GM11168 (cell line): Measurements from ENCODE around the gene DPP6.

ENCODE experiments used
- in situ Hi-C: fragments of 300-500 bp; cut with MboI; formaldehyde crosslinking; loops from one replicate; pipeline ENCODE4 v1.12.0; 2022; ENCODE audit warnings: low sequenced_read_pairs; ENCODE audit not compliant: unreplicated experiment

DPP6 gene

DNA sequence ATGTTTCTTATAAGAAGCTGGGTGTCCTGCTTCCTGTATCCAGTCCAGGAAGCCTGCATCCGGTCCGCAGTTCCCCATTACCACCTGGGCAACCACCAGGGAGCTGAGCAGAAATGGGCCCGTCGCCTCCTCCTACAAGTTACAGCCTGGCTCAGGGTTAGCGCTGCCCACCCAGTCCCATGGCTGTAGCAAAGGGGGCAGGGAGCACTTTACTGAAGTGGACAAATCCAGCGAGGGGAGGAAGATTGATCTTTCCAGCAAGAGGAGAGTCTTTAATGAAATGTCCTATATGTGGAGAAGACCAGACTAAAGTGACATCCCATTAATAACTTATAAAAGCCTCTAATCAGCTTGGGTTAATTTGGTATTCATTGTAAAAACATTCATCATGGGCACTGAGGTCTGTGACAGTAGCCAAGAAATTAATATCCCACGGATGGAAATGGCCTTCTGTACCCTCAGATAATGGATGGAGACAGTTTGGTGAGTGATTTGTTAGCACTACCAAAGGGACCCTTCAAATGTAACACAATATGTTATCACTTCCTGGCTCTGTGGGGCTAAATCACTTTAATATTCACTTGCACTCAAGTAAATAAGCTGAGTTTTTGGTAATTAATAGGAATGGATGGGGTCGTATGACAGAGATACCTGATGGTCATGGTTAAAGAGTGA, 627.3 kb downstream of the DPP6 start:
- in situ Hi-C loops, result no loop called here

DNA sequence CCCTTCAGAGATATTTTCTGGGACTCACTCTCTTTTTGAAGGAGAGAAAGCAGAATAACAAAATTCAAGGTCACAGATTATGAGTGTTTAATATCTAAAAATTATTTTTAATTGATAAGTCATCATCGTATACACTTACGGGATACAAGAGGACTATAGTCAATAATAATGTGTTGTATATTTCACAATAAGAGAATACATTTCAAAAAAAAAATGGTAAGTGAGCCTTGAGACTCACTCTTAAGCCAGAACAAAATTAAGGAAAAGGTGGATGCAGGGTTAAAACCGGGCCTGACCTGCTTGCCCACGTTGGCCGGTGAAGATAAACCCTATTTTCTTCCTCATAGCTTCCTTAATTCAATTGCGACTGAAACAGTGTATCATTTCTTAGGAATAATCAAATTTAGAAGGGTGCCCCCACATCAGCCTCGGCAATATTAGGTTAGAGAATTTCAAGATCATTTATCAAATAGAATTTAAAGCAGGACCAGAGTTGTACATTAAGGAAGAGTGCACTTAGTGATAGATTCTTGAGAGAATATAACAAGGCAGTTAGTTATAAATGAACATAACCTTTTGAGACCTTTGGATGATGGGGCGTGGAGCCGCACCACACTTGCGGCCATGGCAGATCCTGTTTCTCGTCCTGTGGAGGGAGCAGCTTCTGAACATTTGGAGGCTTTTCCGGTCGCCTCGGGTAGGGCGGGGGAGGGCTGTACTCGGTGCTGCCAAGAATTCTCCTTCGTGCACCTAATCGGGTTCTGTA, 628.9 kb downstream of the DPP6 start:
- in situ Hi-C loops, result no loop called here

DNA sequence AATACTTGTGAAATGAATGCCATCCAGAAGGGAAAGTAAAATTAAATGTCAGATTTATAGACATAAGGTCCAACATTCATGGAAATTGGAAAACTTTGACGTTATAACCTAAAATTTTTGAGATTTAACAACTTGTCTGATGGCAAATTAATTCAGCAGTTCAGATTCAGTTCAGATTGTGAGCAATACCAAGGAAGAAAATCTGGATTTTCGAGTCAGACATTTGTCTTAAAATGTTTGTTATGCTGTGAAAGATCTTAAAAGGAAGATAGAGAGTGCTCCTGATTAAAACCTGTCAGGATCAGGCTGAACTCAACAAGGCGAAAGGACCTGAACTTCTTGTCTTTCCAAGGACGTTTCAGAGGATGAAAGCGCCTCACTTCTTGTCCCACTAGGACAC, 629.8 kb downstream of the DPP6 start:
- in situ Hi-C loops, result no loop called here

DNA sequence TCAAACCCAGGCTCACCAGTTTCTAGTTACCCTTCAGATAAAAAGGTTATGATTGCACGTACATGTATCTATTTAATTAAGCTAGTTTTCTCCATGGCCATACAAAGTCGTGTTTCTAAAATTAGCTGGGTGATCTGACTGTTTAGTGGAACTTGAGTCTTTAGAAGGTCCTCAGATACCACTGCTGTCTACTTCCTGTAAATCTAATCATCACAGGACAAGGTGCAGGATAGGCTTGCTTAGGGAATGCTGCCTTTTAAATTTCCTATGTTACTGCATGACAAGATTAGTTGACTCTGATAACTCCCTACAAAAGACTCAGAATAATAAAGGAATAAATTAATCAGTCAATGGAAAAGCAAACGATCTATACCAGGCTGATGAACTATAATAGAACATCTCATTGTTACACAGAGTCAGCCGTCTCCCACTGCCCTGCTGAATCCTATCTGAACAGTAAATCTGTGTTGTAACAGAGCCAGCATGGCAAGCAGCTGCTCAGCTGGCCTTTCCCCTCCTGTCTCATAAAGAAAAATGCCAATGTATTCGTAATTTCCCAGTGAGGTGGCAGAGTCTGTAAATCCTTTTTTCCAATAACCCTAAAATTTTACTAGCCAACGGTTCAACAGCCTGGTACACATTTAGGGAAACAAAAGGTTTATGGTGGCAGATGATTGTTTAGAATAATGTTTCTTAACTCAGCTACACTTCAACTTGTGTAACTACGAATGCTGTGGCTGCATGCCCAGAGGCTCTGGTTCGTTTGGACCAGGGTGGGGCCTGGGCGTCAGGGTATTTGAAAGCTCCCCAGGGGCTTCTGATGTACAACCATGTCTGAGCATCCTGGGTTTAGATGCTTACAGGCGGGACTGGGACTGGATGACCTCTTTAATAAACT, 632.7 kb downstream of the DPP6 start:
- in situ Hi-C loops, result no loop called here

DNA sequence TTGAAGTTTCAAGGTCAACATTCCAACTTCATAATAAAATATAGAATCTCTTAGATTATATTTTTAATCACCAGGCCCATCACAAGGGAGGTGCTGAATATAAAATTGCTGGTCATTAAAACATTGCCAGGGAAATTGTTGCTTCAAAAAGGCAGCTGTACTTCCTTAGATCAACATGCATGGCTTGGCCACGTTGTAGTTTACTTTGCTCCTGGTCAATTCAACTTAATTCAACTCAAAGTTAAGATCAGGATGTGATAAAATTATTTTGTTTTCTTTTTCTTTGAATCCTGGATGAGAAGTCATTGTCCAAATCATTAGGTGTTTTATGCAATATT, 633.3 kb downstream of the DPP6 start:
- in situ Hi-C loops, result no loop called here

DNA sequence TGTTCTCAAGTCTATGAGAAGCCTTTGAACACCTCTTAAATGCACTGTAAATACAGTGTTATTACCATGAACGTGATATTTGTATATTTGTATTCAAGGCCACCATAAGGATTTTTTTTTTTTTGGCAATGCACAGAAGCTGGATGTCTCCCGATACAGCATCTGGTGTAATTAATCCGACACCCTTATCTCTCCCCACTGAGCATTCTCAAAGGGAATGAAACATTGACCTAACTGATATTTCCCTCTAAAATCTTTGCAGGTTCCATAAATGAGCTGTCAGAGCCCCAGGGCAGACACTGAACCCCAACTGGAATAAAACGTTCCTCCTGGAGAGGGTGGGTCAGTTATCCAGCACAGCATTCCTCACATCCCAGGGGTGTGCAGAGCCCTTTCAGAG, 634.1 kb downstream of the DPP6 start:
- in situ Hi-C loops, result no loop called here

DNA sequence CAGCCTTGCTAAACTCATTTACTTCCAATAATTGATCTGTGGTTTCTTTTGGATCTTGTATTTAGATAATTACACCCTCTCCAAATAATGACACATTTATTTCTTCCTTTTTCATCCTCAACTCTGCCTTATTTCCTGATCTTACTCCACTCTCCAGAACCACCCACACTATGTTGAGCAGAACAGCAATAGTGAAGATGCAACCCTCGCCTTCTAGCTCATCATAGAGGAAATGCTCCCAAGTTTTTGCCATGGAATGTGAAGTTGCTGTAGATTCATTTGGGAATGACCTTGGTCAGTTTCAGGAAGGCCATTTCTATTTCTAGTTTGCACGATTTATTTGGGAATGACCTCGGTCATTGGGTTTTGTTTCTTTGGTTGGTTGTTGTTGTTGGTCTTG, 636.8 kb downstream of the DPP6 start:
- in situ Hi-C loops, result no loop called here

DNA sequence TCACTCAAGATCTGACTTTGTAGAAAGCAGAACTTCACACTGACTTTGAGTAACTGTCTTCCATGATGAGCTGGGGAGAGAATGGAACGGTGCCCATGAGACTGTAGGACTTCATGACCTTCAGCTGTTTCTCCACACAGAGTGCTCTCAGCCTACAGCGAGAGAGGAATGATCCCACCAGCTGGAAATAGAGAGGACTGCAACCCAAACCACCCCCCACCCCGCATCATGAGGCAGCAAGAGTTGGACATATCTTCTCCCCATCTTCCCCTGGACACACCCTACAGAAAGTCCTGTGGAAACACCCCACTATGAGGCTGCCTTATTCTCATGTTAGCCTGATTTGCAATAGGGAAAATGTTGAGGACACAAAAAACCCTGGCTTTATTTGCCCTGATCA, 638.2 kb downstream of the DPP6 start:
- in situ Hi-C loops, result no loop called here

DNA sequence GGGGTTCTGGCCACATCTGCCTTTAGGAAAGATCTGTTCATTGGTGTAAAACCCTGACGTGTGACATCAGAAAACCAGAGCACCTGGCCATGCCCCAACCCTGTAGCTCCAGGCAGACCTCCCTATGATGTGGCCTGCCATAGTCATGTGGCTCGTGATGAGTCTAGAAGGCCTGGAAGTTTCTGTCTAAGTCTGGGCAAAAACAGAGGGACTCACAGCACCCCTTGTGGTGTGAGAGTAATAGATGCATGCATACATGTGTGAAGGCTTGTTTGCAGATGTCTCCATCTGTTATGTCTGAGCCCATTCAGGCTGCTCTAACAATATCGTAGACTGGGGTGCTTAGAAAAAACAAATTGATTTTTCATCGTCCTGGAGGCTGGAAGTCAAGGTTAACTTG, 641.5 kb downstream of the DPP6 start:
- in situ Hi-C loops, result no loop called here

DNA sequence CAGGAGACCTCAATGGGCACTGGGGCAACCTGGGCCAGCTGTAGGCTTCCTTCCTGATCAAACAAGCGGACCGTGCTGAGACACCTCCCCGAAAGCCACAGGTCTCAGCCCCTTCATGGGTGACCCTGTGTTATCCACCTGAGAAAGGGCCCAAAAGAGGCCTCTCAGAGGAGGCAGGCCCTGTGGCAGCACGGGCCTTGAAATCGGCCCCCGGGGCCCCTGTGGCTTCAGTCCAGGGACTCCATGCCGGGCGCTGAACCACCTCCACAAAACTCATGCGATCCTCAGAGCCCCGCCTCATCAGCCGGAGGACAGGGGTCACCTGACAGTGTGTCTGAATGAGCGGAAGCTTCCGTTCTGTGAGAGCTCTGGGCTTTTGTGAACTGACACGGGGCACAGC, 643.6 kb downstream of the DPP6 start:
- in situ Hi-C loops, result no loop called here

DNA sequence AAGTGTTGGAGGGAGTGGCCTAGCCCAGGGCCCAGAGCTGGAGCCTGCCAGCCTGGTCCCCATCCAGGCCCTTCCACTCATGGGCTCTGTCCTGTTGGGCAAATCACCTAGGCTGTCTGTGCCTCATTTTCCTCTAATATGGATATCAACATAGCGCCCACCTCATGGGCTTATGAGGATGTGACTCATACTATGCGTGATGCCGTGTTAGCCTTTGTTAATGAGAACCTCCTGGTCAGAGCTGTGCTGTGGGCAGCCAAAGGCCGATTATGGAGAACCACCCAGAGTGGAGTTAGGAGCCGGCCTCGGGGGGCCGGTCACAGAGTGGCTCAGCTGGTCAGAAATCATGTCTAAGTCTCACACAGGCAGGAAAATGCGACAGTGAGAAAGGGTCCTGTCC, 644.4 kb downstream of the DPP6 start:
- in situ Hi-C loops, result no loop called here

DNA sequence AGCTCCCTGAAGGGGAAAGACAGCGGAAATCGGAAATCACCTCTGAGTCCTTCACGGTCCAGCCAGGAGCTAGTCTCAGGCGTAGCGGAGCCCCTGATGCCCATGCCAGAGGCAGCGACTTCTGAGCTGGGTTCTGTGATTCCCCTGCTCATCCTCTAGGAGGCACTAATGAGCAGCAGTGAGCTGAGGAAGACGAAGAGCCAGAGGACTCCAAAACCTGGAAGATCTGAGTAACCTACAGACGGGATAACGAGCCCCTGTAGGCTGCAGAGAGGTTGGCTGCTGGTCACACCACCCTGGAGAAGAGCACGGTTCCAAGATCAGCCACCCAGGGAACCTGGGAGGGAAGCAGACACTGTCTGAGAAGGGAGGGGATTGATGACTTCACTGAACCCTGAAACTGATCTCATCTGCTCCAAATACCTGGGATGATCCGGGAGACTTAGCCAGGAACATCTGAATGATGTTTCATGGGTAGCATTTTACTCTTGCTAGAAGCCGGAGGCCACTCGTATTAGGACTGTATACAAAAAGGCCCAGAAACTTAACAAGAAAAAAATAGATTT, 646.6 kb downstream of the DPP6 start:
- in situ Hi-C loops, result no loop called here

DNA sequence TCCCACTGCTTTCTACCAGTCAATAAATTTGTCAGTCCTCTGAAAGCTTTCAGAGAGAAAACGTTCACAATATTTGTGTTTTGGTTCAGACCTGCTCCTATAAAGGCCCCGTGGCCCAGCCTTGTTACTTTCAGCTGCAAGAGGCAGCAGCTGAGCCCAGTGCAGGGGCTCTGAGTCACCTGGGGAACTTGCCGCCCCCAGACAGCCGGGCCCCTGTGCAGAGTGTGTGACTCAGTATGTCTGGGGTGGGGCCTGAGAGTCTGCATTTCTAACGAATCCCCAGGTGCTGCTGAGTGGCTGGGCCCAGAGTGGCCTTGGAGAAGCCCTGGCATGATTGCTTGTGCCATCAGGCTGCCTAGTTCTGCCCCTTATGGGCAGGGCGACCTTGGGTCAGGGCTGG, 647.2 kb downstream of the DPP6 start:
- in situ Hi-C loops, result no loop called here

DNA sequence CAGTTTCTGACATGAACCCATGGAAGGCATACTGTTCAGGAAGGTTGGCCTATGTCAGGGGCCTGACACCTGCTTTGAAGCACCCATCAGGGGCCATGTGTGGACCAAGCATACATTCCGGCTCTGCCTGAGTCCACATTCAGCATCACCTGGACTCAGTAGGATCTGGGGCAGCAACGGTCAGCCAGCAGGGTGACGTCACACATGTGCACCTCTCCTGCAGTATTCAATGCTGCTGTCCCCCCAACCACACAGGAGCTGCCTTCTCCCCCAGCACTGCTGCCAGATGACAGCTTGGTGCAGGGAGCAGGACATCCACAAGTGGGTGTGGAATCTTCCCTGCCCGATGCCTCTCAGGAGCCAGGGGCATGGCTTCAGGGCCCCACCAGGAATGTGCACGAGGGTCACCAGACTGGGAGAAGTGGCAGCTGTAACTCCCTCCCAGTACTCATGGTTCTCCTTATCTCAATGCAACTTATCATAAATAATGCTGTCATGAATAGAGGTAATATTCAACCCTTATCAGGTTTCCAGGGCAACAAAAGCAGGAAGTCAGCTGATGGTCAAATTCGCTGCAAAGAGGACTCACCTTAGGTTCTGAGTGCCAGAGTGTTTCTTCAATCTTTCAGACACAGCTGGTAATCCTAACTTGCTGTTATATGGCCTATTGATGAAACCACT, 657.8 kb downstream of the DPP6 start:
- in situ Hi-C loops, result no loop called here

DNA sequence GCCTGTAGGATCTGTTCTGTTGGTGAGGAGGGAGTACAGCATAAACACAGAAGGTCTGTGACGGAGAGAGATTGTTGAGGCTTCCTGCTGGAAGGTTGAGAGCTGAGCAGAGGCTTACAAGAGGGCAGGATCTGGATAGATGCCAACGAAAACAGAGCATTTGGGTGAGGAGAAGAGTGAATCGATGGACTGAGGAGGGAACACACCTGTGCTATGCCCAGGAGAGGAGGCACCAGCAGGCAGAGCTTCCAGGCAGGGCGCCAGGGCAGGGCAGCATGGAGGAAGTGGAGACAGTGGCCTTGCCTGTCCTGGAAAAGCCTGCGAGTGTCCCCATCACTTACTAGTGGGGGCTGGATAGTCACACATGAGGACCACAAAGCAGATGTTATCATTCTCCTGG, 667.8 kb downstream of the DPP6 start:
- in situ Hi-C loops, result no loop called here

DNA sequence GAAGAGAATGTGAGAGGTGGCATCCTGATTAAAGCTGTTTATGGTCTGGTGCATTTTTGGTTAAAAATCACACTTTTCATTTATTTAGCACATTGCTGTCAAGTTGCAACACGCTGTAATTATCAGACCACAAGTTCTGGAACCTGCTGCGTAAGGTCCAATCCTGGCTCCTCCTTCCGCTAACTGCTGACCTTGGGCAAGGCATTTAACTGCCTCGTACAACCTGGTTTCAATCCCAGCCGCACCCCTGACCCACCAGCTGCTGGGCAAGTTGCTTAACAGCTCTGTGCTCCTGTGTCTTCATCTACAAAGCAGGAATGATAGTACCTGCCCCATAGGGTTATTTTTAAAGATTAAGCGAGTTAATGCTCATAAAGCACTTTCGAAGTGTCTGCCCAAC, 668.9 kb downstream of the DPP6 start:
- in situ Hi-C loops, result no loop called here

DNA sequence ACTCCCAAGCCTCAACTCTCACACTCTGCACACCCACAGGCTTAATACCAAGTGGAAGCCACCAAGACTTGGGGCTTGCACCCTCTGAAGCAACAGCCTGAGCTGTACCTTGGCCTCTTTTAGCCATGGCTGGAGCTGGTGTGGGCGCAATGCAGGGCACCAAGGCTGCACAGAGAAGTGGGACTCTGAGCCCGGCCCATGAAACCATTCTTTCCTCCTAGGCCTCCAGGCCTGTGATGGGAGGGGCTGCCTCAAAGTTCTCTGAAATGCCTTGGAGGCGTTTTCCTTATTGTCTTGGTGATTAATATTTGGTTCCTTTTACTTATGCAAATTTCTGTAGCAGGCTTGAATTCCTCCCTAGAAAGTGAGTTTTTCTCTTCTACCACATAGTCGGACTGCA, 674.2 kb downstream of the DPP6 start:
- in situ Hi-C loops, result no loop called here

DNA sequence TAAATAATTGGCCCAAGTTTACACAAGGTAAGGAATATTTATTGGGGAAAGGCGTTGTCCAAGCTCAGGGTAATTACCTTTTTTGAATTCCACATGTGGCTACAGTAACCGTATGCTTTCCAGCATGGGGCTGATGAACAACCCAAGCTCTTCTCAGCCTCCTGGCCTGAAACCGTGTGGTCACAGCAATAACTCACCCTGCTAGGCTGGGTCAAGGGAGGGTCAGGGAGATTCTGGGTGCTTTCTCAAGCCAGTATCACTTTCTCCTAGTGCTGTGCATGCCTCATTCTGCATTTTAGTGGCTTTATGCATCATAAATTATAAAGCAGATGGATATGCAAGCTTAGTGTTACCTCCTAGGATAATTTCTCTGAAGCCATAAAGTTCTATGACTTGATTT, 676.9 kb downstream of the DPP6 start:
- in situ Hi-C loops, result no loop called here

DNA sequence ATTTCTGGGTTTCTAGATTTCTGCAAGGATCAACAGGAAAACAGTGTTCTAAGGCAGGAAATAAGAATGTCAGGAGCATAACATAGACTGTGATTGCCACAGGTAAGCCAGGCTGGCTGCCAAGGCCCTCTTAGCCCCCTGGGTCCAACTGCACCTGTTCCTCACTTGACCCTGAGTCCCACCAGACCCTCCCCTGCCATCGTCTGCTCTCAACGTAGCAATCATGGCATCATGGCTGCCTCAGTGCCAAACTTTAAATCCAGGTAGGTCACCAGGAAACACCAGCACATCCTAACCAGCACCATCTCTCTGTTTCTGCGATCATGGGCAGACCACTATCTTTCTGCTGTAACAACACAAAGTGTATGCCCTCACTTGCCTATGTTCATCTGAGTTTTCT, 683.6 kb downstream of the DPP6 start:
- in situ Hi-C loops, result no loop called here

DNA sequence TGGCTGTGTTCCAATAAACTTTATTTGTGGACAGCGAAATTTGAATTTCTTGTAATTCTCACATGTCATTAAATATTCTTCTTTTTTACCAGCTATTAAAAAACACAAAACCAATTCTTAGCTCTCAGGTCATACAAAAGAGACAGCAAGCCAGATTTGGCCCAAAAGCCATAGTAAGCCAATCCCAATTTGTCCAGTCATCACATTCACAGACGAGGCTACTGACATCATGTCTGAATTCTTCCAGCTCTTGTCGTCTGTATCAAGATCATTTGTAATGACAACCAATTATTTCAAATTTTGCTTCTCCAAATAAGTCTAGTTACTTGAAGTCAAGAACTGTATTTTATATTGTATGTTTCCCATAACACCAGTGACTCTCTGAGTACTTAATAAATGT, 684.2 kb downstream of the DPP6 start:
- in situ Hi-C loops, result no loop called here
